ENCODE measurements around the gene DDRGK1.
A peak's percentile ranks its signal among the peaks of the same experiment; 100 is the strongest.
"Not testable (repeated sequence)": the region's sequence is repeated elsewhere in the genome, so short reads cannot be mapped to it uniquely, and the experiment has no call there.

Gene DDRGK1

GRCh38 chr20:3218307-3218988 is 14.0 kb upstream of the DDRGK1 start:
- DNase-seq: peak in 20 of 58 donors; percentile 5 to 37 (median 18)

- not testable (repeated sequence) for DNase-seq
Observed at GRCh38 chr20:3215359-3215917, 11.0 kb upstream of the DDRGK1 start.

- DNase-seq: no peak
Observed at GRCh38 chr20:3213226-3213625, 8.7 kb upstream of the DDRGK1 start.

GRCh38 chr20:3210346-3210745 is 5.9 kb upstream of the DDRGK1 start:
- no peak for DNase-seq

- DNase-seq: peak in 1 of 58 donors; percentile 12
Observed at GRCh38 chr20:3209946-3210317, 5.5 kb upstream of the DDRGK1 start.

- DNase-seq: peak in 50 of 58 donors; percentile 12 to 76 (median 46)
Observed at GRCh38 chr20:3209257-3209945, 4.9 kb upstream of the DDRGK1 start, which contains the start of gene ITPA. TSS of gene ITPA (plus strand) at chr20:3209498. CDS start at chr20:3209552, 54 bp downstream.

GRCh38 chr20:3208786-3209256 is 4.3 kb upstream of the DDRGK1 start:
- peak in 1 of 58 donors; percentile 52 for DNase-seq

GRCh38 chr20:3203315-3204123 is 963 bp downstream of the DDRGK1 start:
- DNase-seq: peak in 8 of 58 donors; percentile 12 to 53 (median 30)

GRCh38 chr20:3202965-3203314 is 1.5 kb downstream of the DDRGK1 start:
- DNase-seq: no peak

- DNase-seq: no peak
Observed at GRCh38 chr20:3199976-3200755, 4.3 kb downstream of the DDRGK1 start.

GRCh38 chr20:3199206-3199605 is 5.3 kb downstream of the DDRGK1 start:
- DNase-seq: no peak

GRCh38 chr20:3195590-3196237 is 8.8 kb downstream of the DDRGK1 start:
- peak in 1 of 58 donors; percentile 30 for DNase-seq

- peak in 1 of 58 donors; percentile 68 for DNase-seq
Observed at GRCh38 chr20:3194617-3195280, 9.7 kb downstream of the DDRGK1 start.

- DNase-seq: peak in 32 of 58 donors; percentile 10 to 90 (median 53)
Observed at GRCh38 chr20:3193806-3194616, 10.5 kb downstream of the DDRGK1 start.

- DNase-seq: no peak
Observed at GRCh38 chr20:3192226-3193015, 12.1 kb downstream of the DDRGK1 start.

GRCh38 chr20:3190681-3191111 is 13.8 kb downstream of the DDRGK1 start:
- no peak for DNase-seq

GRCh38 chr20:3189561-3190131 is 14.8 kb downstream of the DDRGK1 start:
- DNase-seq: peak in 11 of 58 donors; percentile 15 to 74 (median 44)
